LNCaP clone FGC (cell line): ENCODE measurements around the gene SELENOM.
A peak's percentile ranks its signal among the peaks of the same experiment; 100 is the strongest.
"Not testable (repeated sequence)": the region's sequence is repeated elsewhere in the genome, so short reads cannot be mapped to it uniquely, and the experiment has no call there.

Experiments
- DNase-seq: peaks from one replicate; pipeline ENCODE4 v3.0.0-alpha.2; 2011; ENCODE audit warnings: low read depth
- H3K4me3 ChIP-seq: 2 replicates; pipeline ENCODE4 v1.5.1; 2011; ENCODE audit warnings: mild to moderate bottlenecking, low read depth, low read length, control low read depth
- CTCF ChIP-seq: IDR thresholded peaks from 2 replicates; pipeline ENCODE4 v1.5.1; 2012; ENCODE audit warnings: mild to moderate bottlenecking; ENCODE audit not compliant: control insufficient read depth, insufficient read depth; ENCODE audit errors: extremely low read depth

Gene SELENOM

GRCh38 chr22:31118046-31118820, 10.9 kb upstream of the SELENOM start:
- no peak for DNase-seq
- H3K4me3 ChIP-seq, result no peak overlapping the region
- no peak for TF ChIP-seq CTCF

GRCh38 chr22:31112547-31113091, 5.3 kb upstream of the SELENOM start:
- H3K4me3 ChIP-seq, DNase-seq: not testable (repeated sequence)

GRCh38 chr22:31107894-31108218, 488 bp upstream of the SELENOM start:
- no peak for DNase-seq
- no peak for TF ChIP-seq CTCF
- peak overlapping the region; percentile 43 for H3K4me3 ChIP-seq

- TF ChIP-seq CTCF, result no peak
- H3K4me3 ChIP-seq, result peak overlapping the region; percentile 91
- DNase-seq, result no peak
These were observed 614 bp downstream of the SELENOM start for GRCh38 chr22:31106731-31107177.

GRCh38 chr22:31106001-31106571, 1.3 kb downstream of the SELENOM start:
- DNase-seq, result no peak
- peak overlapping the region; percentile 91 for H3K4me3 ChIP-seq
- no peak for TF ChIP-seq CTCF

- TF ChIP-seq CTCF, result no peak
- no peak overlapping the region for H3K4me3 ChIP-seq
- no peak for DNase-seq
These were observed 2.0 kb downstream of the SELENOM start for GRCh38 chr22:31105282-31105929.

- H3K4me3 ChIP-seq, result no peak overlapping the region
- DNase-seq, result no peak
- no peak for TF ChIP-seq CTCF
These were observed 2.5 kb downstream of the SELENOM start for GRCh38 chr22:31104869-31105268.
